Motor neuron (in vitro differentiated cells): ENCODE data around the gene RPS26. TPM values are rescaled to one million over a fixed set of nuclear protein-coding genes. Genes with fewer than 3 reads are reported as not detected.
"Not testable (repeated sequence)": the region's sequence is repeated elsewhere in the genome, so short reads cannot be mapped to it uniquely, and the experiment has no call there.

Experiments used
- ATAC-seq, 8 experiments: fragments of 200-7000 bp; cut with Tn5 transposase; replicated peaks in 6 of 8; 2 replicates each; pipeline ENCODE4 v1.8.0; 2021; ENCODE audit warnings: mild to moderate bottlenecking in 8 of 8, moderate library complexity in 8 of 8
- H3K27ac ChIP-seq, 2 donors: fragments of 250-450 bp; sonication (Bioruptor Pico); 2 replicates each; pipeline ENCODE4 v1.9.0; 2021; ENCODE audit warnings: antibody characterized with exemption in 2 of 2, mild to moderate bottlenecking in 2 of 2, moderate library complexity in 1 of 2
- H3K4me1 ChIP-seq, 2 donors: fragments of 250-450 bp; sonication (Bioruptor Pico); replicated peaks in 1 of 2; 2 replicates each; pipeline ENCODE4 v1.6.1; 2021; ENCODE audit warnings: antibody characterized with exemption in 2 of 2, mild to moderate bottlenecking in 2 of 2, moderate library complexity in 1 of 2
- H3K4me3 ChIP-seq, 5 donors: fragments of 250-450 bp; sonication (Bioruptor Pico); 2 replicates each; pipeline ENCODE4 v1.9.0; 2021; ENCODE audit warnings: antibody characterized with exemption in 5 of 5, mild to moderate bottlenecking in 5 of 5, moderate library complexity in 4 of 5
- WGBS, 10 experiments: fragments of 450-650 bp; shearing (Covaris generic); methylation state at CpG; one replicate each; pipeline ENCODE4 v1.0.0; 2022; 5-methylcytosine and 5-hydroxymethylcytosine counted together
- in situ Hi-C, 9 experiments: fragments of 400-800 bp; cut with MboI; loops; one replicate each; pipeline ENCODE4 v1.15.0; 2021; ENCODE audit warnings: low sequenced_read_pairs in 9 of 9, low pct_unique_long_range_greater_than_20kb in 2 of 9; ENCODE audit not compliant: unreplicated experiment in 9 of 9
- total RNA-seq, 8 experiments: library from RNA; unstranded; fragments of 300-600 nt; gene quantifications; 2 replicates each; pipeline versions ENCODE4 v1.2.3 to v1.2.4, GENCODE V29; 2022

RPS26 gene
- total RNA-seq, 8 experiments from 2014 or later = 282 to 1,536 (median 616) TPM

- H3K4me3 ChIP-seq, H3K27ac ChIP-seq, H3K4me1 ChIP-seq, in situ Hi-C loops: not testable (repeated sequence)
- ATAC-seq = peak in 1 of 8 experiments; percentile 27
- 40 to 93% (median 77%) methylated on average over 2 to 8 of the region's 8 CpGs; no CpG with 5 or more reads in 2 of the 10 experiments for WGBS, 10 experiments
Observed at GRCh38 chr12:56059964-56060363, 18.2 kb downstream of the RPS26 start.

DNA sequence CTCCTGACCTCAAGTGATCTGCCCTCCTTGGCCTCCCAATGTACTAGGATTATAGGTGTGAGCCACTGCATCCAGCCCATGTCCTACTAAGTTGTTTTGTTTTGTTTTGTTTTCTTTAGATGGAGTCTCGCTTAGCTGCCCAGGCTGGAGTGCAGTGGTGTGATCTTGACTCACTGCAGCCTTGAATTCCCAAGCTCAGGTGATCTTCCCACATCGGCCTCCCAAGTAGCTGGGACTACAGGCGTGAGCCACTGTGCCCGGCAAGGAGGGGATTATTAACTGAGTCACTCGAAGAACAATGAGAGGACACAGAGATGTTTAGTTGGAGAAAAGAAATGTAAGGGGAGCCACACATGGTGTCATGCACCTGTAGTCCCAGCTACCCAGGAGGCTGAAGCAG lies 20.3 kb downstream of the RPS26 start:
- Histone ChIP-seq H3K27ac (no peak overlapping the region), H3K4me1 (no peaks in the 10 kb centered on the region), H3K4me3 (no peak overlapping the region)
- WGBS, 10 experiments = 62 to 100% (median 67%) methylated on average over 1 to 4 of the region's 5 CpGs; no CpG with 5 or more reads in 3 of the 10 experiments
- in situ Hi-C loops = no loop called here
- ATAC-seq = no peak

- Histone ChIP-seq H3K4me1 (no peaks in the 10 kb centered on the region), H3K27ac (no peak overlapping the region), H3K4me3 (no peak overlapping the region)
- ATAC-seq = no peak
- in situ Hi-C loops = no loop called here
Observed at GRCh38 chr12:56062996-56063395, 21.3 kb downstream of the RPS26 start.

DNA sequence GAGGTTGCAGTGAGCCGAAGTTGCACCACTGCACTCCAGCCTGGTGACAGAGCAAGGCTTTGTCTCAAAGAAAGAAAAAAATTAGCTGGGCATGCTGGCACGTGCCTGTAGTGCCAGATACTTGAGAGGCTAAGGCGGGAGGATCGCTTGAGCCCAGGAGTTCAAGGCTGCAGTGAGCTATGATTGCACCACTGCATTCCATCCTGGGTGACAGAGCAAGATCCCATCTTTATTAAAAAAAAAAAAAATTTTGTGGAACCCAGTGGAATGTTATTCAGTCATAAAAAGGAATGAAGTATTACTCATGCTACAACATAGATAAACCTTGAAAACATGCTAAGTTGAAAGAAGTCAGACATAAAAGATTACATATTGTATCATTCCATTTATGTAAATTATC lies 29.9 kb downstream of the RPS26 start:
- in situ Hi-C loops = no loop called here
- Histone ChIP-seq H3K4me1 (no peaks in the 10 kb centered on the region), H3K4me3 (no peak overlapping the region), H3K27ac (no peak overlapping the region)
- no peak for ATAC-seq
- 15 to 83% (median 54%) methylated on average over 1 to 4 of the region's 4 CpGs; no CpG with 5 or more reads in 3 of the 10 experiments for WGBS, 10 experiments

DNA sequence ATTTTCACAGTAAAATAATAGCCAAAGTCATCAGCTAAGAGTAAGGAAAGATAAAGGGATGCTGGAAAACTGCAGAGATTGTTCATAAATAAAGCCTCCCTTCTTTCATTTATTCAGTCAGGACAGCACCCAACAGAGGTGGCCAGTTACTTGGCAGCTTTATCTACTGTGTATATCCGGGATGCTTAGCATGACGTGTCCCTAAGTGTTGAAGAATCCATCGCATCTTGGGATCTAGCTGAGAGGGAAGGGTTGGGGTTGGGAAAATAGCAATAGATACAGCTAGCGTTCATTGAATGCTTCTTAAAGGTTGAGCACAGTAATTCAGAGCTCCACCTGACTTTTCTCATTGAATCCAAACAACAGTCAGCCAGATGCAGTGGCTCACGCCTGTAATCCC lies 32.7 kb downstream of the RPS26 start:
- 65 to 100% (median 79%) methylated on average over 2 to 4 of the region's 5 CpGs; no CpG with 5 or more reads in 2 of the 10 experiments for WGBS, 10 experiments
- in situ Hi-C loops = no loop called here
- ATAC-seq = no peak

GRCh38 chr12:56077966-56078365 lies 36.2 kb downstream of the RPS26 start:
- WGBS, 10 experiments = 81 to 100% (median 97%) methylated on average over 1 to 7 of the region's 9 CpGs; no CpG with 5 or more reads in 2 of the 10 experiments
- not testable (repeated sequence) for H3K27ac ChIP-seq

More for the DNA sequence above, 32.7 kb downstream of the RPS26 start:
- Histone ChIP-seq H3K4me3 (no peak overlapping the region), H3K4me1 (no peaks in the 10 kb centered on the region), H3K27ac (no peak overlapping the region)

DNA sequence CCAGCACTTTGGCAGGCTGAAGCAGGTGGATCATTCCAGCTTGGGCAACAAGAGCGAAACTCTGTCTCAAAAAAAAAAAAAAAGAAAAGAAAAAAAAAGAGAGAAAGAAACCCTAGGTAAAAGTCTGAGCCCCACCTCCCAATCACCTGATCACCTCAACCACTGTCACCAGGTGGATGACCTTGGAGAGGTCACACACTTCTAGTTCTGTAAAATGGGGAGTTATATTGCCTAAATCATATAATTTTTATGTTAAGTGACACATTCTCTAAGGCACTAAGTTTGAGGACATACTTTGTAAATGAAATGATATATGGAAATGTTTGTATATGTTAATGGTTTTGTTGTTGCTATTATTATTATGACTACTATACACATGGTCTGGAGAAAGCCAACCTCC lies 36.7 kb downstream of the RPS26 start:
- H3K4me3 ChIP-seq = no peak overlapping the region
- no peak for ATAC-seq
- no peak overlapping the region for H3K27ac ChIP-seq
- in situ Hi-C loops = no loop called here
- WGBS, 10 experiments = 100% methylated on average over 1 of the region's 1 CpG; no CpG with 5 or more reads in 6 of the 10 experiments
- peaks cover 4% of the 10 kb centered on the region in 2 donors for H3K4me1 ChIP-seq

More at GRCh38 chr12:56077966-56078365, 36.2 kb downstream of the RPS26 start:
- in situ Hi-C loops, H3K4me3 ChIP-seq, H3K4me1 ChIP-seq, ATAC-seq: not testable (repeated sequence)

DNA sequence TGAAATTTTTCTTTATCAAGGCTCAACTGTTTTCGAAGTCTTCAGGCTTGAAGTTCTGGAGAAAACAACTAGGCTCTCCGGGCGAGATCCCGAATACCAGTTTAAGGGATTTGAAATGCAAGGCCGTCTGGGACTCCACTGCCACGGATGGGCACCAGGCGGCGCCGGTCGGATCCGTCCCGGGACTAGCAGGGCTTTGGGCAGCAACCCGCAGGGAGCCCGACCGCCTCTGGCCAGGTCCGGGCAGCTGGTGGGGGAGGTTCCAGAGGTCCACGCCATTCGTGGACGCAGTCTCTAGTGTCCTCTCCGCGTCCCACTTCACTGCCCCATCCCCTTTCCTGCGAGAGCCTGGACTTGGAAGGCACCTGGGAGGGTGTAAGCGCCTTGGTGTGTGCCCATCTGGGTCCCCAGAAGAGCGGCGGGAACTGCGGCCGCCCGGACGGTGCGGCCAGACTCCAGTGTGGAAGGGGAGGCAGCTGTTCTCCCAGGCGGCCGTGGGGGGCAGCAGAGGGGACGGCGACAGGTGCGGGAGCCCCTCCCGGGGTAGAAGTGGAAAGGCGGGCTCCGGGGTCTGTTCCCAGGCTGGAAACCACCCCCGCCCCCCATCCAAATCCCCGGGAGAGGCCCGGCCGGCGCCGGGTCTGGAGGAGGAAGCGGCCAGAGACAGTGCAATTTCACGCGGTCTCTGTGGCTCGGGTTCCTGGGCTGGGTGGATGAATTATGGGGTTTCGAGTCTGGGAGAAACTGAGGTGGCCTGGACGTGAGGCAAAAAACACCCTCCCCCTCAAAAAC lies 37.4 kb downstream of the RPS26 start:
- peaks cover 4% of the 10 kb centered on the region in 2 donors for H3K4me1 ChIP-seq
- ATAC-seq = peak; percentile 77 to 88 (median 81)
- in situ Hi-C loops = no loop called here
- no peak overlapping the region for H3K27ac ChIP-seq
- peak overlapping the region; percentile 20 to 43 (median 38) for H3K4me3 ChIP-seq
- 3 to 20% (median 5%) methylated on average over 2 to 12 of the region's 50 CpGs; no CpG with 5 or more reads in 3 of the 10 experiments for WGBS, 10 experiments

GRCh38 chr12:56079723-56080555 lies 38.2 kb downstream of the RPS26 start, which contains the start of gene ERBB3:
Gene ERBB3, plus strand, starts transcription at chr12:56080165. Its CDS starts 136 bp downstream, at chr12:56080301.
- Histone ChIP-seq H3K27ac (no peak within 1 kb of the TSS), H3K4me3 (peak within 1 kb of the TSS; percentile 20 to 43 (median 38)), H3K4me1 (peaks cover 4% of the 10 kb centered on the region in 2 donors)
- ATAC-seq = peak; percentile 78 to 88 (median 86)
- in situ Hi-C loops = no loop called here
- WGBS, 10 experiments = 0 to 2% (median 0%) methylated on average over 3 to 31 of the region's 59 CpGs; no CpG with 5 or more reads in 5 of the 10 experiments

DNA sequence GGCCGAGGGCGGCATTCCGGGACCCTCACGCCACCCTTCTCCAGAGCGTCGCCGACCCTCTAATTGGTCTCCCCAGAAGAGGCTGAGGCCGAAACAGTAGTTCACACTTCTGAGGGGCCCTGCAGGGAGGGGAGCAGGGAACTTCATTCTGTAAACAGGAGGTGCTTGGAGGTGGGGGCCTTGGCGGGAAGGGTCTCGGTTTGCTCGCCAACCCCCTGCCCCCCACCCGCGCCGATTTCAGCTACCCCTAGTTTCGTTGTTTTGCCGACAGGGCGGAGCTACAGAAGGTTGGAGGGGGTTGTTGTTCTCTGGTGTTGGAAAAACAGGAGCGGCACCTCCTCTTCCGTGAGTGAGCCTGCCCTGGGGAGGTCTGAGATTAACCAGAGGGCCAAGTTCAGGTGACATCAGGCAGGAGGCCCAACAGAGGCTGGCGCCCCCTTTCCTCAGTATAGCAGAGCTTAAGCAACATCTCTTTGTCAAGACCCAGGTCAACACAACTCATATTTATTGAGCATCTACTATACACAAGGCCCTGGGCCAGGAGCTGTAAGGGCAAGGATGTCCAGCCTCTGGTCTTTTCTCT lies 38.9 kb downstream of the RPS26 start:
- Histone ChIP-seq H3K4me3 (peak overlapping the region in 4 of 5 donors; percentile 34 to 43 (median 38)), H3K27ac (no peak overlapping the region), H3K4me1 (peaks cover 4% of the 10 kb centered on the region in 2 donors)
- in situ Hi-C loops = no loop called here
- WGBS, 10 experiments = 0 to 80% (median 30%) methylated on average over 1 to 9 of the region's 20 CpGs; no CpG with 5 or more reads in 5 of the 10 experiments
- no peak for ATAC-seq

DNA sequence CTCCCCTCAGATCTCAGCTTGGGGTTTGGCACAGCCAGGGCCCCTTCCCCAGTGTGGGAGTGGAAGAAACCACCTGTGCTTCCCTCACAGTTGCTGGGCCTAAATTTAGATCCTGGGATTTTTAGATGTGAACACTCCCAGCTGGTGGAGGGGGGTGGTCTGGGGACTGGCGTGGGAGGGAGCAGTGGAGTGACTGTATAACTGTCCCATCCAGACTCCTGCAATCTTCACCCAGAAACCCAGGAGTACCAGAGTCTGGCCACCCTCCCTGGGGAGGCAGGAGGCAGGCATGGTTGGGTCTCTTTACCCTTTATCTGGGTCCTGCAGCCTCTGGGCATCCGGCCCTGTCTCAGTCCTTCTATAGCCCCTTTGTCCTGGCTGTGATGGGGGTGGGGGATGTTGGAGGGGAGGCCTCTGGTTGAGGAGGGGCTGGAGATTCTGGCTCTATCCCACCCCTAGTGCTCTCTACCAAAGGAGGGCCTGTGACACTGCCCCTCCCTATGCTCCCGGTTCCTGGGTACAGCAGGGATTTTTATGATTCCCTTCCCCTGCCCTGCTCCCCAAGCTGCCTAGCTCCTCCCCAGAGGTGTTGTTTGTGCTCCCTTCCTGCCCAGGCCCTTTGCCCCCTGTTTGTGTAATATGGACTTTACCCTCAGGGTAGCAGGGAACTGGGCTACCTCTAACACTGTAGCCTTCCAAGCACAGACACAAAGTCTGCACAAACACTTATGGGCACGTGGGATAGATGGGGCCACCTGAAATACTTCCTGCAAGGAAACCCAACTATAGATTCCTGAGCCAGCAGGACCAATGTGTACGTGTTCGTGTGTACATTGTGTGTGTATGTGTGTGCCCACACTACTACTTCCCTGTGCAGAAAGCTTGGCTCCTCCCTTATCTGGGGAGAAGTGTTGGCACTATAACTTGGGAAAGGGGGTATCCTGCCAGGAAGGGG lies 40.0 kb downstream of the RPS26 start:
- in situ Hi-C loops = no loop called here
- no peak overlapping the region for H3K27ac ChIP-seq
- WGBS, 10 experiments = 45 to 85% (median 80%) methylated on average over 1 to 2 of the region's 6 CpGs; no CpG with 5 or more reads in 7 of the 10 experiments
- no peak overlapping the region for H3K4me3 ChIP-seq
- H3K4me1 ChIP-seq = peaks cover 4% of the 10 kb centered on the region in 2 donors
- no peak for ATAC-seq

DNA sequence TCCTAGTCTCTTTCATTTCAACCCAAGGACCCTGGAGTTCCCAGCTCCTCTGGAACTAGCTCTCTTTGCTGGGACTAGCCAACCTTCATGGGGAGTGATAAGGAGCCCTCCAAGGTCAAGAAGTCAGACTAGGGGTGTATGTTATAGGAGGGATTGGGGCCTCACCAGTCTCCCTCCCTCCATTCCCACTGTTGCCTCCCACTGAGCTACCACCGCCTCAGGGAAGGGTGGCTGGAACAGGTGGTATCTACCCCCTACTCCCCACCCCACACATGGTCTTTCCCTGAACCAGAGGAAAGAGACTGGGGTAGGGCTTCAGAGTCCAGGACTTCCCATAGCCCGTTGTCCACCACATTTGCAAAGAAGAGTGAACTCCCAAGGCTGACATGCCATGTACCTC lies 40.7 kb downstream of the RPS26 start:
- 80 to 83% methylated on average over 1 of the region's 2 CpGs; no CpG with 5 or more reads in 8 of the 10 experiments for WGBS, 10 experiments
- H3K27ac ChIP-seq = no peak overlapping the region
- H3K4me1 ChIP-seq = peaks cover 4% of the 10 kb centered on the region in 2 donors
- in situ Hi-C loops = no loop called here
- no peak overlapping the region for H3K4me3 ChIP-seq
- ATAC-seq = no peak
